ENCODE data around the gene NRF1. TPM values are rescaled to one million over a fixed set of nuclear protein-coding genes. Genes with fewer than 3 reads are reported as not detected.

Gene NRF1
- total and polyA plus RNA-seq, 2 of the 8 experiments (the other 6 are each of a cell fraction or from before 2014, with no cell fraction given) = 18.2 to 21.4 TPM

GRCh38 chr7:129642871-129643549 lies 31.5 kb downstream of the NRF1 start (continued):
- no peak for TF ChIP-seq CHD7 (IDR thresholded peaks at IDR 0.05; ENCODE audit: insufficient replicate concordance, low read length)
- no peak for TF ChIP-seq YY1 (IDR thresholded peaks at IDR 0.05; ENCODE audit: low read depth, low read length)
